ENCODE results near the gene SEMA5A.

Gene SEMA5A, protein sequence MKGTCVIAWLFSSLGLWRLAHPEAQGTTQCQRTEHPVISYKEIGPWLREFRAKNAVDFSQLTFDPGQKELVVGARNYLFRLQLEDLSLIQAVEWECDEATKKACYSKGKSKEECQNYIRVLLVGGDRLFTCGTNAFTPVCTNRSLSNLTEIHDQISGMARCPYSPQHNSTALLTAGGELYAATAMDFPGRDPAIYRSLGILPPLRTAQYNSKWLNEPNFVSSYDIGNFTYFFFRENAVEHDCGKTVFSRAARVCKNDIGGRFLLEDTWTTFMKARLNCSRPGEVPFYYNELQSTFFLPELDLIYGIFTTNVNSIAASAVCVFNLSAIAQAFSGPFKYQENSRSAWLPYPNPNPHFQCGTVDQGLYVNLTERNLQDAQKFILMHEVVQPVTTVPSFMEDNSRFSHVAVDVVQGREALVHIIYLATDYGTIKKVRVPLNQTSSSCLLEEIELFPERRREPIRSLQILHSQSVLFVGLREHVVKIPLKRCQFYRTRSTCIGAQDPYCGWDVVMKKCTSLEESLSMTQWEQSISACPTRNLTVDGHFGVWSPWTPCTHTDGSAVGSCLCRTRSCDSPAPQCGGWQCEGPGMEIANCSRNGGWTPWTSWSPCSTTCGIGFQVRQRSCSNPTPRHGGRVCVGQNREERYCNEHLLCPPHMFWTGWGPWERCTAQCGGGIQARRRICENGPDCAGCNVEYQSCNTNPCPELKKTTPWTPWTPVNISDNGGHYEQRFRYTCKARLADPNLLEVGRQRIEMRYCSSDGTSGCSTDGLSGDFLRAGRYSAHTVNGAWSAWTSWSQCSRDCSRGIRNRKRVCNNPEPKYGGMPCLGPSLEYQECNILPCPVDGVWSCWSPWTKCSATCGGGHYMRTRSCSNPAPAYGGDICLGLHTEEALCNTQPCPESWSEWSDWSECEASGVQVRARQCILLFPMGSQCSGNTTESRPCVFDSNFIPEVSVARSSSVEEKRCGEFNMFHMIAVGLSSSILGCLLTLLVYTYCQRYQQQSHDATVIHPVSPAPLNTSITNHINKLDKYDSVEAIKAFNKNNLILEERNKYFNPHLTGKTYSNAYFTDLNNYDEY

DNA sequence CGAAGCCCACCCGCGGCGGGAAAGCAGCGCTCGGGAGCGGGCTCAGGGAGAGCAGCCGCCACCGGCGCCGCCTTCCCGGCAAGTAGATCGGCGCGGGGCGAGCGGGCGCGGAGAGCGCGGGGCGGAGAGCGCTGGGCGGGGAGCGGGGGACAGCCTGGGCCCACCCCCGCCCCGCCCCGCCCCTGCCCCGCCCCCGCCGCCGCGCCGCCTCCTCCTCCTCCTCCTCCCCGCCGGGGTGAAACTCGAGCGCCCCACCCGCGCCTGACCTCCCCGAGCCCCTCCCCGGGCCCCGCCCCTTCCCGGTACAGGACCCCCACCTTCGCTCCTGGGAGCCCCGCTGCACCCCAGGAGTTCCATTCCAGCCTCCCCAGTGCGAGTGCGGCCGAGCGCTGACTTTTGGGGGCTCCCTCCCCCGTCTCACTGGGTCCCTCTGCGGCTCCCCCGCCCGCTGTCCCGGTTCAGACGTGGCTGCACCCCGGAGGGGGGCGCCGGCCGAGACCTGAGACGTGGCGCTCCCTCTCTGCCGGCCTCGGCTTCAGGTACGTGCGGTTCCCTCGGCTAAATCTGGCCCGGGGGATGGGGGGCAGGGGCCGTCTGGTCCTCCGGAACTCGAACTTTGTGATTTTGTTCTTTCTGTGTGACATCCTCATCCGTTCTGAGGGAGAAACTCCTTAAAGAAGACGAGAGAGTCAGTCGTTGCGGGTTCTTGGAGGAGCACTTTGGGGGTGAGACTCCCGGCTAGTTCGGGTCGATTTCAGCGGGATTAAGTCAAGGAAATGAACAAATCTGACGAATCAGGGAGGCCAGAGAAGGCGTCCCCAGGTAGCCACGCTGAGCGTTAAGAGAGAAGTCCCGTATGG is at the start of gene SEMA5A:
SEMA5A (minus strand) TSS at position 84 of the 860 bp plus-strand sequence. CDS start 166,129 bp downstream, outside the sequence.
- no peak for DNase-seq (ENCODE audit: low read depth, low spot score)

- DNase-seq (ENCODE audit: low read depth, low spot score) = no peak
These were observed 49.0 kb upstream of the SEMA5A start for GRCh38 chr5:9594913-9595312.

- no peak for DNase-seq (ENCODE audit: low read depth, low spot score)
These were observed 43.4 kb upstream of the SEMA5A start for GRCh38 chr5:9589049-9589835.

DNA sequence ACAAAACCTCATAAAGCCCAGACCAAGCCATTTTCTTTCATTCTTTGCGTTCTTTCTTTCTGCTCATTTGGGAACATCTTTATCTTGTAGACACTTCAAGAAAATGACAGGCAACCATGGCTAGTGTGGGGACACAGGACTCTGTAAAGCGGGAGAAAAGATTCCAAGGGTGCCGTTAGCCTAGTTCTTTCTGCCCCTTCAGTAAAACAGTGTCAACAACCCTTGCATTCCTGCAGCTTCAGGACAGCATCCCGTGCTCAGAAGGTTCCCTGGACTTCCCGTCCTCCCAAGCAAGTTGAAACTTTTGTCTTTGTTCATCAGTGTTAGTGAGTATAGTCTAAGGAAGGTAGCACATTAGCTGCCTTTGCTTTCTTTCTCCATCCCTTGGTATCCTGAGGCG is 42.4 kb upstream of the SEMA5A start:
- DNase-seq (ENCODE audit: low read depth, low spot score) = no peak

DNA sequence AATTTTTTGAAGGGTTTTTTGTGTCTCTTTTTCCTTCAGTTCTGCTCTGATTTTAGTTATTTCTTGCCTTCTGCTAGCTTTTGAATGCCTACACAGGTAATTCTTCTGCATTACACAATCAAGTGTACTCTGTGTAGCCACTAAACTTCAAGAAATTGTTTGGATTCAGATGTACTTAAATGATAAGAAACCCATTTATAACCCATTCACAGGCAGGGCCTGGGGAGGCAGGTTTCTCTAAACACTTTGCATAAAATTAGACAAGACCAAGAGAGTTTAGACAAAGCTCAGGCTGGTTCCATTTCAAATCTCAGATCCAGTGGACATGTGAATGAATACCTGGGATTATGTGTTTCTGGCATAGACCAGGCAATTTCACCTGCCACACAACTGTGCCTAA is 41.3 kb upstream of the SEMA5A start:
- DNase-seq (ENCODE audit: low read depth, low spot score) = no peak

- DNase-seq (ENCODE audit: low read depth, low spot score) = no peak
These were observed 36.5 kb upstream of the SEMA5A start for GRCh38 chr5:9582406-9582805.

DNA sequence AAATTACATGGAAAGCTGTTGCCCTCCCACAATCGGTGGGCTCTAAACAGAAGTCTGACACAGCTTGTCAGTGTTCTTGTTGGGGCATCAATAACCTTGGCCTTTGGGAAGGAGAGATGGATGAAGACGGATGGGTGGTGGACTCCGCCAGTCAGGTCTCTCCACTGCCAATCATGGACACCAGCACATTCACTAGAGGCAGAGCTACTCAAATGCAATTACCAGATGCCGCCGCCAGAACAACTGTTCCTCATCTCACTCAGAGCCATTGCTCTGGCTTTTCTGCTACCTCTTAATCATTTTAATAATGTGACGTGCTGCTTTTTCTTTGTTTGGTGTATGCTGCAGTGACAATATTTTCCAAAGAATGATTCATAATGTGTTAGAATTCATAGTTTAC is 27.9 kb upstream of the SEMA5A start:
- DNase-seq (ENCODE audit: low read depth, low spot score) = no peak

DNA sequence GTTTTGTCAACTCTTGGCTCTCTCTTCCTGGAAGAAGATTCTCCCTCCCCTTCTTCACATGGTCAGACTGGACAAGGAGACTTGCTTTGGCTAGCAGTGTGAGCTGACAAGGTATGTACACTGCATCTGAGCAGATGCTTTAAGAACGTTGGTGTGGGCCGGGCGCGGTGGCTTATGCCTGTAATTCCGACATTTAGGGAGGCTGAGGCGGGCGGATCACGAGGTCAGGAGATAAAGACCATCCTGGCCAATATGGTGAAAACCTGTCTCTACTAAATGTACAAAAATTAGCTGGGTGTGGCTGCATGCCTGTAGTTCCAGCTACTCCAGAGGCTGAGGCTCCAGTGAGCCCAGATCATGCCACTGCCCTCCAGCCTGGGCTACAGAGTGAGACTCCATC is 26.4 kb upstream of the SEMA5A start:
- no peak for DNase-seq (ENCODE audit: low read depth, low spot score)

DNA sequence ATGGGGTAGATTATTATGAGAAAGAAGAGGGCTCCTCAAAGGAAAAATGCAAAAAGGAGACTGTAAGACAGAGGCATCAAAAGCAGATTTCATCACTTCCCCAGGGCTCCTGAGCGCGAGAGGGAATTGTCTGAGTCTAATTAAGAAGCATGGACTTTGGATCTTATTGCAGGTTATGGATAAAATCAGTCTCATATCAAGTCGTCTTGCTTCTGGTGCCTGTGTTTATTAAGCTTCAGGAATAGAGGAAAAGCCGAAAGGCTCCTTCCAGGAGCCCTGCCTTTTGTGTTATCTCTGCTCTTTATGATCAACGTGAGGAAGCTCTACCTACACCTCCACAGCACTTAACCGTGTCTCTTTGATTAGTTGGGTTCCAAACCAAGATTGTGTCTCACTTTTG is 25.0 kb upstream of the SEMA5A start:
- no peak for DNase-seq (ENCODE audit: low read depth, low spot score)

DNA sequence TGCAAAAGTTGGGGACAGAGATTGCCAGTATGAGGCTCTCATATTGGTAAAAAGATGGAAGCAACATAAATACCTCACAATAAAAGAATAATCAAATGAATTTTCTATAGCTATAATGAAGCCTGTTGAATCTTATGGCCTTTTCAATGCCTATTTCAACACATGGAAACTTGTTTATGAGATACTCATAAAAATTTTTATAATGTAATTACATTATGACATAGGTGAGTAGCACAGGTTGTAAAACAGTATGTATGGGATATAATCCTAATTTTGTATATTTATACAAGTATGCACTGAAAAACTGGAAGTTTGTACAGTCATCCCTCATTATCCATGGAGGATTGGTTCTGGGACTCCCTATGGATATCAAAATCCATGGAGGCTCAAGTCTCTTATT is 21.2 kb upstream of the SEMA5A start:
- DNase-seq (ENCODE audit: low read depth, low spot score) = no peak

- DNase-seq (ENCODE audit: low read depth, low spot score) = no peak
These were observed 18.9 kb upstream of the SEMA5A start for GRCh38 chr5:9564752-9565151.

DNA sequence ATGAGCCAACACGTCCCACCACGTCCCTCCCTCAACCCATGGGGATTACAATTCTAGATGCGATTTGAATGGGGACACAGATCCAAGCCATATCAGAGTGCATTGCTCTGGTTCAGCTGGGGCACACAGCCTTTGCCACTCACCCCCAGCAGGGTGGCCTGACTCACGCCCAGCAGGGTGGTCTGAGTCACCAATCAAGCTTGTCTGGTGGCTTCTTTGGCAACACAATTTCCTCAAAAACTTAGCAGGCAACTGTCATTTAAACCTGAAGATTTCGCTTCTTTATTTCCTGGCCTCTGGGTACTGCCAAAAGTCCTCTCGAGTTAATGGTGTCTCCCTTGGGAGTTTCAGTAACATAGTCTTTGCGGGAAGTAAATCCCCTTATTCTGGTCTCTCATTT is 16.3 kb upstream of the SEMA5A start:
- DNase-seq (ENCODE audit: low read depth, low spot score) = no peak

GRCh38 chr5:9559965-9560364 is 14.1 kb upstream of the SEMA5A start:
- DNase-seq (ENCODE audit: low read depth, low spot score) = no peak

GRCh38 chr5:9558319-9558965 is 12.6 kb upstream of the SEMA5A start:
- no peak for DNase-seq (ENCODE audit: low read depth, low spot score)

GRCh38 chr5:9557696-9558095 is 11.8 kb upstream of the SEMA5A start:
- no peak for DNase-seq (ENCODE audit: low read depth, low spot score)

DNA sequence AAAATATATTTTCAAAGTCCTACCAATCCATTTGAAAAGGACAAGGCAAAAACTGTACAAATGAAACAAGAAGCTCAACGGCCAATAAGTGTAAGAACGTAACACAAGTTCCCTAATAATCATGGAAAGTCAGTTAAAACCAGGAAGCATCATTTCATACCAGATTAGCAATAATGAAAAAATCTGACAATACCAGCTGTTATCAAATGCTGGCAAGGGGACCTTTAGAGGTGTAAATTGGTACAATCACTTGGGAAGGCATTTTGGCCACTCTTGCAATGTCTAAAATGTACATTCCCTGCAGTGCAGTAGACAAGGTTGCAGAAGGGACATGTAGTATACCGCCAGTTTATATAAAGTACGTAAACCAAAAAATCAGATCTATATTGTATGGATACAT is 10.1 kb upstream of the SEMA5A start:
- no peak for DNase-seq (ENCODE audit: low read depth, low spot score)

DNA sequence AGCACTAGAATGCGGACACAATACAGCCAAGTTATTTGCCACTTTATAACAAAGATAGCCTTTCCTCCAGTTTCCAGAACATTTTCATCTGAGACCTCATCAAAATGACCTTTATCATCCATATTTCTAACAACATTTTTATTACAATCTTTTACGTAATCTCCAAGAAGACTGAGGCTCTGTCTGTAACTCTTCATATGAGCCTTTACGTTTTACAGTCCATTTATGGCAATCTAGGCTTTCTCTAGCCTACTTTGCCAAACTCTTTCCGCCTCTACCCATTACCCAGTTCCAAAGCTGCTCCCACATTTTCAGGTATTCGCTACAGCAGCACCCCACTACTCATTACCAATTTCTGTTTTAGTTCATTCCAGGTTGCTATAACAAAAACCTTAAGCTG is 8.2 kb upstream of the SEMA5A start:
- DNase-seq (ENCODE audit: low read depth, low spot score) = no peak

DNA sequence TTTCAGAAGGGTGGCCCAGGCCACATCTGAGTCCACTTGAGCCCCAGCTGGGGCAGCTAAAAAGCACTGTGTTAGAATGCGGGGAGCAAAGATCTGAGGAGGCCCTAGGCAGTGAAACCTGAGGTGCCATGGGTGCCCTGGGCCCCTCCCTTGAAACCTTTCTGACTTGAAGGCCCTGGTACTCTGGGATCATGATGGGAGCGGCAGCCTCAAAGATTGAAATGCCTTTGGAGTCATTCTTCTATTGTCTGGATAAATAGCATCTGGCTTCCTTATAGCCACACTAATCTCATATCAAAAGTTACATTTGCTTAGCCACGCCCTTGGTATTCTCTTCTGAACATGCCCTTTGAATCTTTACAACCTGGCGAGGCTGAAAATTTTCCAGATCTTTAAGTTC is 7.7 kb upstream of the SEMA5A start:
- DNase-seq (ENCODE audit: low read depth, low spot score) = no peak

DNA sequence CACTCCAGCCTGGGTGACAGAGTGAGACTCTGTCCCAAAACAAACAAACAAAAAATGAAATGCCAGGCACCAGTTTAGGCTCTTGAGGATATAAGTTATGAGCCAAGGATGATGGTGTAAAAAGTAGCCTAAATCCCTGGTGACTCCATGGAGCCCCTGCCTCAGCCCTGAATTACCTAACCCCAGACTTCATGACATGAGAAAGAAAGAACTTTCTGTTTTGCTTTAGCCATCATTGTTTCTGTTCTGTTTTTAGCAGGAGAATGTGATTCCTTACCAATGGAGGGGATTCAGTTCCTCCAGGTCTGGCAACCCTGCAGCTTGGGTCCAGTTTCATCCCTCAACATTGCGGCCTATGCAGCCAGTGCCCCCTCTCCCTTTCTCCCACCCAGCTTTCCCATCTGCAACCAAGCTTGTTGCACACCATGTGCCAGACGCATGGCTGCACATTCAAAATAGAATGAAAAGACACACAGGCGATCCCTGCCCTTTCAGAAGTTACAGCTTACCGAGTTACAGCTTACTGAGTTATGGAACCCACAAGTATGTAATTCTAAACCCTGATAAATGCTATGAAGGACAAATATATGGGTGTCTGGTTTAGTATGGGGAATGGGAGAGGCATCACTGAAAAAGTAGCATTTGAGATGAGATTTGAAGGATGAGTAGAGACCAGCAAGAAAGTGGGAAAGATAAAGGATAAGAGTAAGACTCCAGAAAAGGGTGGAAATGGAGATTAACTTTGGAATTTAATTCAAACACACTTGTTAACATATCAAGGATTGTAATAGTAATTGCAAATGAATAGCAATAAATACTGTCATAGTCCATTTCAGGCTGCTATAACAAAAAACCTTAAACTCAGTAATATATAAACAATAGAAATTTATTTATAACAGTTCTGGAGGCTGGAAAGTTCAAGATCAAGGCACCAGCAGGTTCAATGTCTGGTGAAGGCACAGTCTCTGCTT is 6.0 kb upstream of the SEMA5A start:
- no peak for DNase-seq (ENCODE audit: low read depth, low spot score)
